HS-27A (cell line): Measurements from ENCODE around the gene ZBTB46.

Source experiments
- DNase-seq: peaks from one replicate; pipeline ENCODE4 v3.0.0-alpha.2; 2012; ENCODE audit warnings: low read depth, missing footprints

ZBTB46 gene

GRCh38 chr20:63766695-63767426, 64.2 kb downstream of the ZBTB46 start:
- DNase-seq: no peak

GRCh38 chr20:63765902-63766301, 65.2 kb downstream of the ZBTB46 start:
- no peak for DNase-seq

- no peak for DNase-seq
Measured at GRCh38 chr20:63765082-63765873, 65.8 kb downstream of the ZBTB46 start.

- DNase-seq: no peak
Measured at GRCh38 chr20:63759377-63759901, 71.6 kb downstream of the ZBTB46 start.

GRCh38 chr20:63758152-63758551, 72.9 kb downstream of the ZBTB46 start:
- DNase-seq: no peak

GRCh38 chr20:63756648-63756991, 74.4 kb downstream of the ZBTB46 start:
- no peak for DNase-seq

GRCh38 chr20:63755933-63756647, 75.0 kb downstream of the ZBTB46 start:
- no peak for DNase-seq

GRCh38 chr20:63754008-63754407, 77.1 kb downstream of the ZBTB46 start:
- no peak for DNase-seq

GRCh38 chr20:63753381-63753780, 77.7 kb downstream of the ZBTB46 start:
- no peak for DNase-seq

- DNase-seq: no peak
Measured at GRCh38 chr20:63752411-63753101, 78.5 kb downstream of the ZBTB46 start.

GRCh38 chr20:63751471-63752271, 79.4 kb downstream of the ZBTB46 start:
- DNase-seq: no peak

- no peak for DNase-seq
Measured at GRCh38 chr20:63750807-63751470, 80.1 kb downstream of the ZBTB46 start.

- no peak for DNase-seq
Measured at GRCh38 chr20:63749597-63750508, 81.2 kb downstream of the ZBTB46 start.

- no peak for DNase-seq
Measured at GRCh38 chr20:63748934-63749270, 82.2 kb downstream of the ZBTB46 start.

- no peak for DNase-seq
Measured at GRCh38 chr20:63748070-63748933, 82.8 kb downstream of the ZBTB46 start.

GRCh38 chr20:63747622-63748069, 83.4 kb downstream of the ZBTB46 start:
- no peak for DNase-seq

GRCh38 chr20:63746751-63747315, 84.2 kb downstream of the ZBTB46 start:
- no peak for DNase-seq
